PFSK-1 (cell line): ENCODE data around the gene TMEM30A.

Source experiments
- FOXP2 ChIP-seq: optimal IDR thresholded peaks from 2 replicates; pipeline ENCODE3; 2011; ENCODE audit warnings: borderline replicate concordance, control low read depth, inconsistent platforms; ENCODE audit not compliant: insufficient read depth; ENCODE audit errors: extremely low read length, extremely low read depth
- POLR2AphosphoS5 ChIP-seq: IDR thresholded peaks from 2 replicates; pipeline ENCODE4 v1.6.1; 2012; ENCODE audit warnings: low read depth, mild to moderate bottlenecking, control low read depth, low read length, moderate library complexity
- SIN3A ChIP-seq: IDR thresholded peaks from 2 replicates; pipeline ENCODE4 v1.6.1; 2012; ENCODE audit warnings: mild to moderate bottlenecking, low read length, moderate library complexity, borderline replicate concordance; ENCODE audit not compliant: insufficient read depth
- TAF1 ChIP-seq: IDR thresholded peaks from 2 replicates; pipeline ENCODE4 v1.6.1; 2012; ENCODE audit warnings: low read length, control low read depth, borderline replicate concordance; ENCODE audit not compliant: insufficient read depth
- TF ChIP-seq, protein P1 (sequence below), 2 experiments: IDR thresholded peaks; 2 replicates each; pipeline versions ENCODE4 v1.6.1 to v1.8.0; 2011 to 2012; ENCODE audit warnings: low read depth in 2 of 2, low read length in 2 of 2, control low read depth in 1 of 2, inconsistent platforms in 1 of 2, mild to moderate bottlenecking in 1 of 2, moderate library complexity in 1 of 2; ENCODE audit not compliant: insufficient read depth in 1 of 2

TMEM30A gene

DNA sequence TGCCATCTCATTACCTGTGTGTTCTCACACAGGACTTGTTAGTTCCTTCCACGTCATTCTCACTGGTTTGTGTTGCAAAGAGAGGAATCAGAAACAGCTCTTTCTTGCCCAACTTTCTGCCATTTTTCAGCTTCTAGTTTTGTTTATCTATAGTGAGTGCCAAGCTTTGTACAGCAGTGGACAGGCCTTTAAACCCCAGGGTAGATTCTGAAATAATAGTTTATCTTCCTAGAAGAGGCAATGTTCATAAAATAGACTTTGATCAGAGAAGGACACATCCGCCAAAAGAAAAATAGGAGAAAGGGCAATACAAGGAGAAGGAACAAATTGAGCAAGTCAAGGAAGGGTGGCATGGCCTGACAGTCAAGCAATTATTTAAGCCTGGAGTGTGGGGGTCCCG is 17.7 kb upstream of the TMEM30A start:
- TF ChIP-seq FOXP2 (no peak), POLR2AphosphoS5 (no peak), TAF1 (no peak), SIN3A (no peak)
- TF ChIP-seq, protein P1, sequence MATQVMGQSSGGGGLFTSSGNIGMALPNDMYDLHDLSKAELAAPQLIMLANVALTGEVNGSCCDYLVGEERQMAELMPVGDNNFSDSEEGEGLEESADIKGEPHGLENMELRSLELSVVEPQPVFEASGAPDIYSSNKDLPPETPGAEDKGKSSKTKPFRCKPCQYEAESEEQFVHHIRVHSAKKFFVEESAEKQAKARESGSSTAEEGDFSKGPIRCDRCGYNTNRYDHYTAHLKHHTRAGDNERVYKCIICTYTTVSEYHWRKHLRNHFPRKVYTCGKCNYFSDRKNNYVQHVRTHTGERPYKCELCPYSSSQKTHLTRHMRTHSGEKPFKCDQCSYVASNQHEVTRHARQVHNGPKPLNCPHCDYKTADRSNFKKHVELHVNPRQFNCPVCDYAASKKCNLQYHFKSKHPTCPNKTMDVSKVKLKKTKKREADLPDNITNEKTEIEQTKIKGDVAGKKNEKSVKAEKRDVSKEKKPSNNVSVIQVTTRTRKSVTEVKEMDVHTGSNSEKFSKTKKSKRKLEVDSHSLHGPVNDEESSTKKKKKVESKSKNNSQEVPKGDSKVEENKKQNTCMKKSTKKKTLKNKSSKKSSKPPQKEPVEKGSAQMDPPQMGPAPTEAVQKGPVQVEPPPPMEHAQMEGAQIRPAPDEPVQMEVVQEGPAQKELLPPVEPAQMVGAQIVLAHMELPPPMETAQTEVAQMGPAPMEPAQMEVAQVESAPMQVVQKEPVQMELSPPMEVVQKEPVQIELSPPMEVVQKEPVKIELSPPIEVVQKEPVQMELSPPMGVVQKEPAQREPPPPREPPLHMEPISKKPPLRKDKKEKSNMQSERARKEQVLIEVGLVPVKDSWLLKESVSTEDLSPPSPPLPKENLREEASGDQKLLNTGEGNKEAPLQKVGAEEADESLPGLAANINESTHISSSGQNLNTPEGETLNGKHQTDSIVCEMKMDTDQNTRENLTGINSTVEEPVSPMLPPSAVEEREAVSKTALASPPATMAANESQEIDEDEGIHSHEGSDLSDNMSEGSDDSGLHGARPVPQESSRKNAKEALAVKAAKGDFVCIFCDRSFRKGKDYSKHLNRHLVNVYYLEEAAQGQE (IDR thresholded peaks at IDR 0.05; ENCODE audit: insufficient read depth in 1 of 2, low read depth in 2 of 2, low read length in 2 of 2): no peak

DNA sequence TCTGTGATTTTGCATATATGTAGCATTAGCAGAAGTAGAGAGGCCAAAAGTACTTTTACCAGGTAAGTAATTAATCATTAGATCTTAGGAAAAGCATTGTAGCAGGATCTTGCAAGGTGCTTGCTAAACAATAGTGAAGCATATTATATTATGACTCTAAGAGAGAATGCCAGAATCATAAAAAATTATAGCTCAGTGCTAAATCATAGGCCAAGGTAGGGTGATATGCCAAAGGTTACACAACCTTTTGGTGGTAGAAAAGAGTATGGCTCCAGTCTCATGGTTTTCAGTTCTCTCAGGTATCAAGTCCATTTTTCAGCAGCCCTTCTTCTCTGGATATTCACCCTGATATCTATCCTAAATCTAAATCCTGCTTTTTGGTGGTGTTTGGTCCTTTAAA is 16.9 kb upstream of the TMEM30A start:
- TF ChIP-seq SIN3A (no peak), FOXP2 (no peak), TAF1 (no peak), POLR2AphosphoS5 (no peak)
- TF ChIP-seq, protein P1 (IDR thresholded peaks at IDR 0.05; ENCODE audit: insufficient read depth in 1 of 2, low read depth in 2 of 2, low read length in 2 of 2): no peak

DNA sequence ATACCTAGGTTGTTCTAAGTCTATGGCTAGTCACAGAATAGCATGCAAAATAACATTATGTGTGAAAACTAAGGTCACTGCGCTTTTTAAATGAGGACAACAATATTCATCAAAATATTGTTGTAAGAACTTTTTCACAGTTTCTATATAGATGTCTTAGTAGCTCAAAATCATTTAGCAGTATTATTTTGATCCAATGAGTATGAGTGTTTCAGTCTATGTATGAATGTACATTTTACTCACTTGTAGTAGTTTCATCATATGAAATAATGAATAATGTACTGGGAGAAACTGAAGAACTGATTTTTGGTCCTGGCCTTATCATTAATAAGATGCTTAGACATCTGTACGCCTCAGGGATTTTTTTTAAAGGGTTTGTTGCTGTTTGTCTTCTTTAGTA is 16.5 kb upstream of the TMEM30A start:
- TF ChIP-seq POLR2AphosphoS5: no peak
- TF ChIP-seq, protein P1 (IDR thresholded peaks at IDR 0.05; ENCODE audit: insufficient read depth in 1 of 2, low read depth in 2 of 2, low read length in 2 of 2): no peak
- TF ChIP-seq FOXP2: no peak
- no peak for TF ChIP-seq SIN3A
- TF ChIP-seq TAF1: no peak

DNA sequence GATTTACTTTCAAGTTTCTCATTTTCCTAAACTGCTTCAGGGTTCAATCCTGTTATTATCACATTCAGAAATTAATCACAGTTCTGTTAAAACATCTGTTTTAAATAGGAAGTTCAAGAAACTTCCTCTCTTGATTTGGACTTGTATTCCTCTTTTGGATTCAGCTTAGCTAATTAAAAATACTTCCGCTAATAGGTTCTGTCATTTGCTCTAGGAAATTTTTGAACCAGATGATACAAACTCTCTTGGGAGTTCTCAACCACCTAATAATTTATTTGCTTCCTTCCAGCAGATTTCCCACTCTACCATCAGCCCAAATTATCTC is 15.9 kb upstream of the TMEM30A start:
- TF ChIP-seq TAF1: no peak

DNA sequence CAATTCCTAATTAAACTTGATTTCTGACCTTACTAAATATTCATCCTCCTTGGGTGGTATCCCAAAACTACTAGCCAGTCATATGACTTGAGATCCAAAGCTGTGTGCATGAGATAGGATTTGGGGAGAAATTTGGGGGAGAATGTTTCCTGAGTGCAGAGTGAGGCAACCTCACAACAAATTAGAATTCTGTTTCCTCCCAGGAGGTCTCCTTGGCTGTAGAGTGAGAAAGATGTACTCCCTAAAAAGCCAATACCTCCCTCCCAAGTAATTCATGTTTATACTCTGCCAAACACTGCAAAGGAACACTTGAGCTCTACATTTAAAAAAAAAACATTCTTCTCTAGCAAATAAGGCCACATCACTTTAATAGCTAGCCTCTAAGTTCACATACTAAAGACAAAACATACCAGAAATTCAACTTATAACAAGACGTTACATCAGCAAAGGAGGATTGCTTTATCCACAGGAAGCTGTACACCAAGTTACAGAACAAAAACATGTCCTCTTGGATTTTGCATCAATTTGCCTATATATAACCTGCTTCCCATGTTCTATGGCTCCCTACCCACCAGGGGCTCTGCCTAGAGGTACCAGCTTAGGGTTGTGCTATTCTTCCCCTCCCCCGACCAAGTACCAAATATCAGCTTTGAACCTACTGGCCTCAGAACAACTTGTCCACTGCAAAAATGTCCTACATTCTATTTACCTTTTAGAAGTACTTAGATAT is 15.4 kb upstream of the TMEM30A start:
- TF ChIP-seq POLR2AphosphoS5 (no peak), FOXP2 (no peak), TAF1 (no peak), SIN3A (no peak)
- TF ChIP-seq, protein P1 (IDR thresholded peaks at IDR 0.05; ENCODE audit: insufficient read depth in 1 of 2, low read depth in 2 of 2, low read length in 2 of 2): no peak
